CD4-positive, CD25-positive, alpha-beta regulatory T cell (primary cell): ENCODE data around the gene HPRT1. TPM values are rescaled to one million over a fixed set of nuclear protein-coding genes. Genes with fewer than 3 reads are reported as not detected.

ENCODE experiments used
- ATAC-seq, 2 donors: fragments of 150-1000 bp; cut with Tn5 transposase; one replicate each; pipeline ENCODE4 v1.10.0; 2021; ENCODE audit warnings: low read depth in 2 of 2, moderate number of reproducible peaks in 2 of 2, moderate library complexity in 1 of 2
- DNase-seq, 3 donors: peaks; one replicate each; pipeline versions ENCODE4 v3.0.0 to v3.0.0-alpha.2; 2012 to 2022; ENCODE audit warnings: mixed read lengths in 1 of 3
- H3K27ac ChIP-seq: one replicate; pipeline ENCODE4 v1.7.0; 2013; ENCODE audit warnings: mild to moderate bottlenecking, low read length; ENCODE audit not compliant: insufficient read depth, poor library complexity, severe bottlenecking
- H3K27me3 ChIP-seq: one replicate; pipeline ENCODE4 v1.7.0; 2013; ENCODE audit warnings: low read length; ENCODE audit not compliant: control insufficient read depth, insufficient read depth
- H3K36me3 ChIP-seq: one replicate; pipeline ENCODE4 v1.7.0; 2013; ENCODE audit warnings: mild to moderate bottlenecking, low read length, moderate library complexity; ENCODE audit not compliant: control insufficient read depth, insufficient read depth
- H3K4me1 ChIP-seq: 2 replicates; pipeline ENCODE4 v1.7.0; 2013; ENCODE audit warnings: mild to moderate bottlenecking, low read length; ENCODE audit not compliant: insufficient read depth, control insufficient read depth, poor library complexity, severe bottlenecking
- H3K4me3 ChIP-seq: one replicate; pipeline ENCODE4 v1.7.0; 2013; ENCODE audit warnings: low read depth, mild to moderate bottlenecking, low read length, moderate library complexity
- H3K9me3 ChIP-seq, 2 experiments: 1 replicate in 1 of 2; 2 replicates in 1 of 2; pipeline ENCODE4 v1.7.0; 2013; ENCODE audit warnings: low read length in 2 of 2, mild to moderate bottlenecking in 1 of 2, moderate library complexity in 1 of 2; ENCODE audit not compliant: control insufficient read depth in 2 of 2
- H3K27ac Mint-ChIP-seq, 3 donors: one replicate each; pipeline ENCODE4 v1.8.0; 2020 to 2022; ENCODE audit warnings: mild to moderate bottlenecking in 3 of 3, mixed read lengths in 3 of 3, moderate library complexity in 2 of 3
- H3K27me3 Mint-ChIP-seq: one replicate; pipeline ENCODE4 v1.8.0; 2022; ENCODE audit warnings: mild to moderate bottlenecking, mixed read lengths
- H3K36me3 Mint-ChIP-seq: one replicate; pipeline ENCODE4 v1.8.0; 2020; ENCODE audit warnings: mixed read lengths
- H3K4me1 Mint-ChIP-seq, 4 donors: one replicate each; pipeline ENCODE4 v1.8.0; 2020 to 2022; ENCODE audit warnings: mixed read lengths in 4 of 4, mild to moderate bottlenecking in 1 of 4
- H3K4me3 Mint-ChIP-seq, 4 donors: one replicate each; pipeline ENCODE4 v1.8.0; 2020 to 2022; ENCODE audit warnings: mild to moderate bottlenecking in 4 of 4, mixed read lengths in 4 of 4, moderate library complexity in 3 of 4
- H3K9me3 Mint-ChIP-seq, 7 donors: one replicate each; pipeline ENCODE4 v1.8.0; 2020 to 2022; ENCODE audit warnings: mixed read lengths in 7 of 7, mild to moderate bottlenecking in 3 of 7, moderate library complexity in 2 of 7
- polyA plus RNA-seq, 4 donors: library from polyadenylated mRNA; unstranded; fragments of 300-500 nt; fragmentation: Illumina TruSeq; gene quantifications; one replicate each; pipeline ENCODE4 v1.2.3, GENCODE V29; 2021
- total RNA-seq: library from RNA; stranded (reverse); gene quantifications from one replicate; pipeline ENCODE4 v1.2.3, GENCODE V29; 2022

The HPRT1 gene
- total and polyA plus RNA-seq, 5 donors from 2014 or later: 30.8 to 166 (median 140) TPM

- Histone ChIP-seq H3K4me3 (no peak overlapping the region), H3K9me3 (peaks cover 0 to 2% of the 10 kb centered on the region in 2 experiments), H3K27me3 (peaks cover 20% of the 10 kb centered on the region), H3K27ac (no peak overlapping the region), H3K4me1 (peaks cover 10% of the 10 kb centered on the region), H3K36me3 (no peaks in the 10 kb centered on the region)
- no peaks in the 10 kb centered on the region for H3K36me3 Mint-ChIP-seq
- ATAC-seq (no peak), DNase-seq (no peak)
- H3K4me1 Mint-ChIP-seq: peaks cover 0 to 12% (median 7%) of the 10 kb centered on the region in 4 donors
- no peak overlapping the region for H3K27ac Mint-ChIP-seq
- peaks cover 0 to 5% (median 0%) of the 10 kb centered on the region in 7 donors for H3K9me3 Mint-ChIP-seq
- no peak overlapping the region for H3K4me3 Mint-ChIP-seq
- peaks cover 53% of the 10 kb centered on the region for H3K27me3 Mint-ChIP-seq
These were observed 84.2 kb downstream of the HPRT1 start for GRCh38 chrX:134544135-134544512.

GRCh38 chrX:134544513-134545151 lies 84.7 kb downstream of the HPRT1 start:
- Mint-ChIP-seq H3K9me3 (peaks cover 0 to 6% (median 0%) of the 10 kb centered on the region in 7 donors), H3K27ac (no peak overlapping the region), H3K27me3 (peaks cover 55% of the 10 kb centered on the region), H3K4me1 (peaks cover 0 to 14% (median 8%) of the 10 kb centered on the region in 4 donors), H3K4me3 (no peak overlapping the region), H3K36me3 (no peaks in the 10 kb centered on the region)
- H3K4me3 ChIP-seq: no peak overlapping the region
- no peak overlapping the region for H3K27ac ChIP-seq
- no peak for DNase-seq
- no peaks in the 10 kb centered on the region for H3K36me3 ChIP-seq
- H3K9me3 ChIP-seq: peaks cover 0 to 2% of the 10 kb centered on the region in 2 experiments
- peaks cover 20% of the 10 kb centered on the region for H3K27me3 ChIP-seq
- ATAC-seq: no peak
- H3K4me1 ChIP-seq: peaks cover 11% of the 10 kb centered on the region

GRCh38 chrX:134545510-134545909 lies 85.5 kb downstream of the HPRT1 start:
- ATAC-seq (no peak), DNase-seq (no peak)
- H3K27me3 ChIP-seq: peaks cover 23% of the 10 kb centered on the region
- H3K36me3 Mint-ChIP-seq: no peaks in the 10 kb centered on the region
- peaks cover 0 to 6% (median 0%) of the 10 kb centered on the region in 7 donors for H3K9me3 Mint-ChIP-seq
- peaks cover 20% of the 10 kb centered on the region for H3K4me1 ChIP-seq
- H3K27ac Mint-ChIP-seq: no peak overlapping the region
- H3K4me3 Mint-ChIP-seq: no peak overlapping the region
- H3K27me3 Mint-ChIP-seq: peaks cover 61% of the 10 kb centered on the region
- no peaks in the 10 kb centered on the region for H3K36me3 ChIP-seq
- H3K4me1 Mint-ChIP-seq: peaks cover 0 to 22% (median 15%) of the 10 kb centered on the region in 4 donors
- no peak overlapping the region for H3K27ac ChIP-seq
- H3K9me3 ChIP-seq: peaks cover 0 to 2% of the 10 kb centered on the region in 2 experiments
- no peak overlapping the region for H3K4me3 ChIP-seq

- H3K9me3 Mint-ChIP-seq: peaks cover 0 to 6% (median 0%) of the 10 kb centered on the region in 7 donors
- Histone ChIP-seq H3K4me3 (no peak overlapping the region), H3K4me1 (peaks cover 26% of the 10 kb centered on the region), H3K27ac (no peak overlapping the region), H3K36me3 (no peaks in the 10 kb centered on the region), H3K9me3 (peaks cover 0 to 2% of the 10 kb centered on the region in 2 experiments), H3K27me3 (peaks cover 23% of the 10 kb centered on the region)
- peaks cover 65% of the 10 kb centered on the region for H3K27me3 Mint-ChIP-seq
- ATAC-seq: no peak
- no peak overlapping the region for H3K27ac Mint-ChIP-seq
- H3K4me3 Mint-ChIP-seq: no peak overlapping the region
- DNase-seq: no peak
- H3K36me3 Mint-ChIP-seq: no peaks in the 10 kb centered on the region
- peaks cover 0 to 24% (median 16%) of the 10 kb centered on the region in 4 donors for H3K4me1 Mint-ChIP-seq
These were observed 86.2 kb downstream of the HPRT1 start for GRCh38 chrX:134546187-134546586.

- Histone ChIP-seq H3K36me3 (no peaks in the 10 kb centered on the region), H3K9me3 (peaks cover 0 to 2% of the 10 kb centered on the region in 2 experiments), H3K4me3 (no peak overlapping the region), H3K27me3 (peaks cover 28% of the 10 kb centered on the region), H3K4me1 (peaks cover 28% of the 10 kb centered on the region), H3K27ac (no peak overlapping the region)
- H3K4me1 Mint-ChIP-seq: peaks cover 0 to 24% (median 16%) of the 10 kb centered on the region in 4 donors
- DNase-seq (no peak), ATAC-seq (no peak)
- no peaks in the 10 kb centered on the region for H3K36me3 Mint-ChIP-seq
- peaks cover 0 to 6% (median 0%) of the 10 kb centered on the region in 7 donors for H3K9me3 Mint-ChIP-seq
- no peak overlapping the region for H3K4me3 Mint-ChIP-seq
- peaks cover 74% of the 10 kb centered on the region for H3K27me3 Mint-ChIP-seq
- H3K27ac Mint-ChIP-seq: no peak overlapping the region
These were observed 87.2 kb downstream of the HPRT1 start for GRCh38 chrX:134547047-134547679.

- H3K27me3 ChIP-seq: peaks cover 28% of the 10 kb centered on the region
- peaks cover 28% of the 10 kb centered on the region for H3K4me1 ChIP-seq
- Mint-ChIP-seq H3K9me3 (peaks cover 0 to 6% (median 0%) of the 10 kb centered on the region in 7 donors), H3K27me3 (peaks cover 73% of the 10 kb centered on the region), H3K36me3 (no peaks in the 10 kb centered on the region), H3K4me1 (peaks cover 0 to 24% (median 16%) of the 10 kb centered on the region in 4 donors), H3K4me3 (peak overlapping the region; percentile 48 to 93 (median 84)), H3K27ac (no peak overlapping the region)
- H3K9me3 ChIP-seq: peaks cover 0 to 2% of the 10 kb centered on the region in 2 experiments
- H3K36me3 ChIP-seq: no peaks in the 10 kb centered on the region
- H3K4me3 ChIP-seq: peak overlapping the region; percentile 55
- no peak for ATAC-seq
- no peak overlapping the region for H3K27ac ChIP-seq
- peak in 2 of 3 donors; percentile 22 to 56 for DNase-seq
These were observed 88.6 kb downstream of the HPRT1 start for GRCh38 chrX:134548257-134549201.
